NCI-H1694 (cell line): ENCODE measurements around the gene ZSCAN30.
A peak's percentile ranks its signal among the peaks of the same experiment; 100 is the strongest.

Experiments
- DNase-seq: peaks from one replicate; lab custom pipeline; 2025; lab: John Stamatoyannopoulos, UW

ZSCAN30 gene

GRCh38 chr18:35278969-35279368 is 11.1 kb downstream of the ZSCAN30 start:
- no peak for DNase-seq

DNA sequence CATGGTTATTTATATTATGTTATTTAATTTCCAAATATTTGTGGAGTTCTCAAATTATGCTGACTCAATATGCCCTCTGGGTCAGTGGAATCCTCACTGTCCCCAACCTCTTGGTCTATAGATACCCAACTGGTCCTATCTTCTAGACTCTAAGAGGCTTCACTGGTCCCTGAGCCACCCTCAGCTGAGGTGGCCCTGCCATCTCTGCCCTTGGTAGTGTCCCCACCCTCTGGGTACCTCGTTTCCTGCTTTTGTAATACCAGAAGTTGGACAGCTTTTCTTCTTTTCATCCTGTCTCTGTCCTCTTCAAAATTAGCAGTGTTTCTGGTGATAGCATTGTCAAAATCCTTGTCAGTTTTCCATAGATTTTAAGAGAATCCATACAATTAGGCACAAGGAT is 11.9 kb downstream of the ZSCAN30 start:
- no peak for DNase-seq

GRCh38 chr18:35277633-35278032 is 12.4 kb downstream of the ZSCAN30 start:
- no peak for DNase-seq

GRCh38 chr18:35276267-35276666 is 13.8 kb downstream of the ZSCAN30 start:
- no peak for DNase-seq

DNA sequence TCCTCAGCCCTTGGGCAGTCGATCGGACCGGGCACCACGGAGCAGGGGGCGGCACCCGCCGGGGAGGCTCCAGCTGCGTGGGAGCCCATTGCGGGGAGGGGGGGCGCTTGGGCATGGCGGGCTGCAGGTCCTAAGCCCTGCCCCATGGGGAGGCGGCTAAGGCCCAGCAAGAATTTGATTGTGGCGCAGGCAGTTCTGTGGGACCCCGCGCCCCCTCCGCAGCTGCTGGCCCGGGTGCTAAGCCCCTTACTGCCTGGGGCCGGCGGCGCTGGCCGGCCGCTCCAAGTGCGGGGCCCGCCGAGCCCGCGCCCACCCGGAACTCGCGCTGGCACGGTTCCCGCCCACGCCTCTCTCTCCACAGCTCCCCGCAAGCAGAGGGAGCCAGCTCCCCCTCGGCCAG is 18.4 kb downstream of the ZSCAN30 start:
- DNase-seq, result no peak

GRCh38 chr18:35268821-35269220 is 21.2 kb downstream of the ZSCAN30 start:
- no peak for DNase-seq

- DNase-seq, result no peak
Observed at GRCh38 chr18:35267809-35268208, 22.2 kb downstream of the ZSCAN30 start.

DNA sequence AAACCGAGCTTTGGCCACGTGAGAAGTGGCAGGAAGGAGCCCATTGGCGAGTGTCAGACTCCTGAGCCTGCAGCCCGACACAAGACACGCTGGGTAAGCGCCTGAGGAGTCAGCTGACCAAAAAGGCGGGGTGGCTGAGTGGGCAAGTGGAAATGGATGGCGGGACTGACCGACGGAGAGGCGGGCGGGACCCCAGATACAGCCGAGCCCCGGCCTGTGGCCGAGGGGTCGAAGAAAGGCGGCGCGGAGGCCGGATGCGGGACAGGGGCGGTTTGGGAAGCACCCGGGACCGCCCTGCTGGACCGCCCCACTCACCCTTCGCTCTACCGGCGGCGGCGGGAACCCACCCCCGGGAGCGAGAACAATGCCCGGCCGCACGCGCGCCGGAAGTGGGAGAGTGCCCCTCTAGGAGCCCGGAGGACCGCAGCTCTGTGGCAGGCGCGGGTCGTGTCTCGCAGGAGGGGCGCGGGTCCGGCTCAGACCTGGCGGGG is 22.8 kb downstream of the ZSCAN30 start:
- DNase-seq, result no peak

DNA sequence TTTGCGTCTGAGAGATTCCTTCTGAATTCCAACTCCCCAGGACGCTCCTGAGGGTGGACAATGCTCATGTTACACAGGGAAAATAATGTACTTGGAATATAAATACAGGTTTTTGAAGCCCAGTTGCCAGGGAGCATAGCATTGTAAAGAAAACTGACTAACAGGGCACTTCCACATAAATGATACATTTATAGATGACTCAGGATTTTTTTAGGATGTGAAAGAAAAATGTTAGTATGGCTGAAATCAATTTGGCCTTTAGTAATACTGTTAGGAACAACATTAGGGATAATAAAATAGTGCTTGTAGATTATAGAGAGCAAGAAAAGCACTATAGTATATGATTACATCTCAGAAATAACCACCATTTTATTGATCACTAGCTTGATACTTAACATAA is 25.6 kb downstream of the ZSCAN30 start:
- DNase-seq, result no peak

DNA sequence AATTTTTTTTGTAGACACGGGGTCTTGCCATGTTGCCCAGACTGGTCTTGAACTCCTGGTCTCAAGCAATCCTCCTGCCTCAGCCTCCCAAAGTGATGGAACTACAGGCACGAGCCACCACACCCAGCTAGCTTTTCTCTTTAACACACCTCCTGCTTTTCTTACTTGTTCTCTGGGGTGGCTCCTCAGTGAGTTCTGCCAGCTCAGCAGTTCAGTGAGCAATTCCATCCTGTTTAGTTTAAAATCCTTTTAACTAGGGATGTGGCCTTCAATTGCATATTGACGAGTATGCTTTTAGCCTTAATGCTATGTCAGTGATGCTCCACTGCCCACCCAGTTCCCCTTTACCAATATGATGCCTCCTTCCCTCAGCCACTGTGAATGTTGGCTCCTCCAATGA is 33.1 kb downstream of the ZSCAN30 start:
- DNase-seq, result no peak

- no peak for DNase-seq
Observed at GRCh38 chr18:35253655-35254287, 36.3 kb downstream of the ZSCAN30 start.

DNA sequence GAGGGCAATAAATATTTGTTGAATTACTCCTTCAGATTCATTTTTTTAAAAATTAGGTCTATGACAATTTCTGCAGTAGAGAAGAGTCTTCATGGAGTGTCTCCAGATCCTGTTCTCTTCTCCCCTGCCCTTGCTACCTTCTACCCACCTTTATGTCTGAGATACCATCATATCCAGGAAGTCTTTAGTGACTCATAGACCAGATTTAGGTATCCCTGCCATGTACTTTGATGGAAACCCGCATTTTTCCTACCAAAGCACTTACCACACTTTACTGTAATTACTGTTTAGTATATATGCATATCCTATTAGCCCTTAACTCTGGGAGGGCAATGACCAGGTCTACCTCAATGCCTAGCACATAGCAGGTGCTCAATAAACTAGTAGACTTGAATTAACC is 37.6 kb downstream of the ZSCAN30 start:
- DNase-seq, result no peak

- DNase-seq, result no peak
Observed at GRCh38 chr18:35248429-35248828, 41.6 kb downstream of the ZSCAN30 start.

- DNase-seq, result no peak
Observed at GRCh38 chr18:35247412-35248249, 42.4 kb downstream of the ZSCAN30 start.

DNA sequence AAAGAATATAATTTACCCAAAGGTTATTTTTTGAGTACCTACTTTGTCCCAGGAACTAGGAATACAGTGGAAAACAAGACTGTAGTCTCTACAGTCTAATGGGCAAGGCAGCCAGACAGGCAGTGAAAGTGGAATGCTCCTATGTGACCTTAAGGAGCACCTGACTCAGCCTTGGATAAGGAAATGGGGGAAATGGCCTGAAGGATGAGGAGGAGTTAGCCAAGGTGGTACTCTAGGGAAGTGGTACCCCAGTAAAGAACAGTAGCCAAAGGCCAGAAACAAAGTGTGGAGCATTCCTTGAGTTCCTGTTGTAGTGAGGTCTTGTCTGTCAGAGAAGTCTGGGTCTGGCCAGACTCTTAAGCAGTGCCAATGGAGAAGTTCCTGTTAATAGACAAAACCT is 43.2 kb downstream of the ZSCAN30 start:
- DNase-seq, result no peak

GRCh38 chr18:35245719-35246317 is 44.2 kb downstream of the ZSCAN30 start:
- no peak for DNase-seq

GRCh38 chr18:35244671-35245070 is 45.4 kb downstream of the ZSCAN30 start:
- no peak for DNase-seq

DNA sequence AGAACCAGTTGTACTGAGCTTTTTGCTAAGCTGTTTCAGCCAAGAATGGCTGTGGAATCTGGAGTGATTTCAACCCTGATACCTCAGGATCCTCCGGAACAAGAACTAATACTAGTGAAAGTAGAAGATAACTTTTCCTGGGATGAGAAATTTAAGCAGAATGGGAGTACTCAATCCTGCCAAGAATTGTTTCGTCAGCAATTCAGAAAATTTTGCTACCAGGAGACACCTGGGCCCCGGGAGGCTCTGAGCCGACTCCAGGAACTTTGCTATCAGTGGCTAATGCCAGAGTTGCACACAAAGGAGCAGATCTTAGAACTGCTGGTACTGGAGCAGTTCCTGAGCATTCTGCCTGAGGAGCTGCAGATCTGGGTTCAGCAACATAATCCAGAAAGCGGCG is 47.6 kb downstream of the ZSCAN30 start:
- no peak for DNase-seq

GRCh38 chr18:35241448-35241804 is 48.6 kb downstream of the ZSCAN30 start:
- peak; percentile 2 for DNase-seq

- peak; percentile 87 for DNase-seq
Observed at GRCh38 chr18:35240664-35241447, 49.2 kb downstream of the ZSCAN30 start, which contains the start of gene ZNF397. Gene ZNF397, plus strand, starts transcription at chr18:35241034. Its CDS starts 1,437 bp downstream, at chr18:35242471.

DNA sequence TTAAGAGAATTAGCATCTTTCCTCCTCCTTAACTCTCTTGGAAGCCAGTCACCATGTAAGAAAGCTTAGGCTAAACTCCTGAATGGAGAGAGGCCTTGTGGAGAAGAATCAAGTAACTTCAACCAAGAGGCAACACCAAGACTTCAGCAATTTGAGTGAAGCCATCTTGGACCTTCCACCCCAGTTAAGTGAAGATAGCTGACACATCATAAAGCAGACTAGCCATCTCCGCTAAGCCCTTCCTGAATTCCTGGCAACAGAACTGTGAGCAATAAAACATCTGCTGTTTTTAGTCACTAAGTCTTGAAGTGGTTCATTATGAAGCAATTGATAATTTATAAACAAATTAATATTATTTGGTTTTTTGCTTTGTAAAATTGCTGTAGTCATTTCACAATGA is 50.7 kb downstream of the ZSCAN30 start:
- no peak for DNase-seq
